GM10266 (cell line): Measurements from ENCODE around the gene APOM.

Experiments
- DNase-seq: peaks from one replicate; pipeline ENCODE4 v3.0.0; 2012; ENCODE audit errors: extremely low spot score
- TF ChIP-seq, protein P1 (sequence below): IDR thresholded peaks from 2 replicates; pipeline ENCODE4 v1.5.1; 2012; ENCODE audit warnings: mild to moderate bottlenecking, low read depth; ENCODE audit not compliant: control insufficient read depth, insufficient read depth; ENCODE audit errors: missing control alignments

The APOM gene

DNA sequence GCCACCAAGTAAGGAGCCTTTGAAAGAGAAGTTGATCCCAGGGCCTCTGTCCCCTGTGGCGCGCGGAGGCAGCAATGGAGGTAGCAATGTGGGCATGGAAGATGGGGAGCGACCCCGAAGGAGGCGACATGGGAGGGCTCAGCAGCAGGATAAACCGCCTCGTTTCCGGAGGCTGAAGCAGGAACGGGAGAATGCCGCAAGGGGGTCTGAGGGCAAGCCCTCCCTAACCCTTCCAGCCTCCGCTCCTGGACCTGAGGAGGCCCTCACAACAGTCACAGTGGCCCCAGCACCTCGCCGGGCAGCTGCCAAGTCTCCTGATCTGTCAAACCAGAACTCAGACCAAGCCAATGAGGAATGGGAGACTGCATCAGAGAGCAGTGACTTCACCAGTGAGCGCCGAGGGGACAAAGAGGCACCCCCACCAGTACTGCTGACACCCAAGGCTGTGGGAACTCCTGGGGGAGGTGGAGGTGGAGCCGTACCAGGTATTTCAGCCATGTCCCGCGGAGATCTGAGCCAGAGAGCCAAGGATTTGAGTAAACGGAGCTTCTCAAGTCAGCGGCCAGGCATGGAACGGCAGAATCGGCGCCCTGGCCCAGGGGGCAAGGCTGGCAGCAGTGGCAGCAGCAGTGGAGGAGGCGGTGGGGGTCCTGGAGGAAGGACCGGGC, 23.3 kb upstream of the APOM start:
- no peak for DNase-seq
- TF ChIP-seq, protein P1, sequence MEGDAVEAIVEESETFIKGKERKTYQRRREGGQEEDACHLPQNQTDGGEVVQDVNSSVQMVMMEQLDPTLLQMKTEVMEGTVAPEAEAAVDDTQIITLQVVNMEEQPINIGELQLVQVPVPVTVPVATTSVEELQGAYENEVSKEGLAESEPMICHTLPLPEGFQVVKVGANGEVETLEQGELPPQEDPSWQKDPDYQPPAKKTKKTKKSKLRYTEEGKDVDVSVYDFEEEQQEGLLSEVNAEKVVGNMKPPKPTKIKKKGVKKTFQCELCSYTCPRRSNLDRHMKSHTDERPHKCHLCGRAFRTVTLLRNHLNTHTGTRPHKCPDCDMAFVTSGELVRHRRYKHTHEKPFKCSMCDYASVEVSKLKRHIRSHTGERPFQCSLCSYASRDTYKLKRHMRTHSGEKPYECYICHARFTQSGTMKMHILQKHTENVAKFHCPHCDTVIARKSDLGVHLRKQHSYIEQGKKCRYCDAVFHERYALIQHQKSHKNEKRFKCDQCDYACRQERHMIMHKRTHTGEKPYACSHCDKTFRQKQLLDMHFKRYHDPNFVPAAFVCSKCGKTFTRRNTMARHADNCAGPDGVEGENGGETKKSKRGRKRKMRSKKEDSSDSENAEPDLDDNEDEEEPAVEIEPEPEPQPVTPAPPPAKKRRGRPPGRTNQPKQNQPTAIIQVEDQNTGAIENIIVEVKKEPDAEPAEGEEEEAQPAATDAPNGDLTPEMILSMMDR, result no peak

DNA sequence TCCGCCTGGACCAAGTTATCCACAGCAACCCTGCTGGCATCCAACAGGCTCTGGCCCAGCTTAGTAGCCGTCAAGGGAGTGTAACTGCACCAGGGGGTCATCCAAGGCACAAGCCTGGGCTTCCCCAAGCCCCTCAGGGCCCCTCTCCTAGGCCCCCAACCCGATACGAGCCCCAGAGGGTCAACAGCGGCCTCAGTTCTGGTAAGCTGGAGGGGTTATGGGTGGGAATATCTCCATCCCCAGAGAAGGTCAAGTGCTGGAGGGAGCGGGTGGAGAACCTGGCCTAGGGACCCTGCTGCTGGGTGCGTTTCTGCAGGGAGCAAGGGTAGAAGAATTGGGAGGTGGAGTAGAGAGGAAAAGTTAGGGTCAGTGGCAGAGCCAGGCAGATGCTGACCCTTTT, 22.2 kb upstream of the APOM start:
- TF ChIP-seq, protein P1, result no peak
- no peak for DNase-seq

DNA sequence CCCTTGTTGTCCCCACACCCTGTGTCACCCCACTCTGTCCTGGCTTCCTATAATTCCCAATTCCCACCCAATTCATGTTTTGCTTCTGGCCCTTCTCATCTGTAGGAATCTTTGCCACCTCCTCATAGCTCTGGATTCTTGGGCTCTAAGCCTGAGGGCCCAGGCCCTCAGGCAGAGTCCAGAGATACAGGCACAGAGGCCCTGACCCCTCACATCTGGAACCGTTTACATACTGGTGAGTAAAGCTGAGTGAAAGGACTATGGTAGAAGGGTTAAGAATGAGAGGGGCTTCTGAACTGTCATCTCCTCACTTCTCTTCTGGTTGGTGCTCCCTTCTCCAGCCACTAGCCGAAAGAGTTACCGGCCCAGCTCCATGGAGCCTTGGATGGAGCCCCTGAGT, 21.6 kb upstream of the APOM start:
- TF ChIP-seq, protein P1, result no peak
- no peak for DNase-seq

DNA sequence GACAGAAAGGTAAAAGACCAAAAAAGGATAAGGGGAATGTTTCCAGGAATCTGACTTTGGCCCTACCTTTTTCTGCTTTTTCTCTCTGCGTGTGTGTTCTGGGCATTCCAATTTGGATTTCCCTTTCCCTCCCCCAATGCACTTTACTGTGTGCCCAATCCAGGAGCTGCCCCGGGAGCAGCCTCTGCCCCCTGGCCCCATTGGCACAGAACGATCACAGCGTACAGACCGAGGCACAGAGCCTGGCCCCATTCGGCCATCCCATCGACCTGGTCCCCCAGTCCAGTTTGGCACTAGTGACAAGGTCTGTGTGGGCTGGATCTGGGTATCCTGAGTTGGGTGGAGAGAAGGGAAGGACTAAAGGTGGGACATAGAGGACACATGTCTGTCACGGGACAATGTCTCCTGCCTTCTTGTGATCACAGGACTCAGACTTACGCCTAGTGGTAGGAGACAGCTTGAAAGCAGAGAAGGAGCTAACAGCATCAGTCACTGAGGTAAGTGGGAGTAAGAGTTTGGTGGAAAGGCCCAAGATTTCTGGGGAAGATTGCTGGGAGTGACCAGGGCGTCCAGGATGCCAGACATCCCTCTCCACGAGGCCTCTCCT, 20.6 kb upstream of the APOM start:
- TF ChIP-seq, protein P1, result no peak

DNA sequence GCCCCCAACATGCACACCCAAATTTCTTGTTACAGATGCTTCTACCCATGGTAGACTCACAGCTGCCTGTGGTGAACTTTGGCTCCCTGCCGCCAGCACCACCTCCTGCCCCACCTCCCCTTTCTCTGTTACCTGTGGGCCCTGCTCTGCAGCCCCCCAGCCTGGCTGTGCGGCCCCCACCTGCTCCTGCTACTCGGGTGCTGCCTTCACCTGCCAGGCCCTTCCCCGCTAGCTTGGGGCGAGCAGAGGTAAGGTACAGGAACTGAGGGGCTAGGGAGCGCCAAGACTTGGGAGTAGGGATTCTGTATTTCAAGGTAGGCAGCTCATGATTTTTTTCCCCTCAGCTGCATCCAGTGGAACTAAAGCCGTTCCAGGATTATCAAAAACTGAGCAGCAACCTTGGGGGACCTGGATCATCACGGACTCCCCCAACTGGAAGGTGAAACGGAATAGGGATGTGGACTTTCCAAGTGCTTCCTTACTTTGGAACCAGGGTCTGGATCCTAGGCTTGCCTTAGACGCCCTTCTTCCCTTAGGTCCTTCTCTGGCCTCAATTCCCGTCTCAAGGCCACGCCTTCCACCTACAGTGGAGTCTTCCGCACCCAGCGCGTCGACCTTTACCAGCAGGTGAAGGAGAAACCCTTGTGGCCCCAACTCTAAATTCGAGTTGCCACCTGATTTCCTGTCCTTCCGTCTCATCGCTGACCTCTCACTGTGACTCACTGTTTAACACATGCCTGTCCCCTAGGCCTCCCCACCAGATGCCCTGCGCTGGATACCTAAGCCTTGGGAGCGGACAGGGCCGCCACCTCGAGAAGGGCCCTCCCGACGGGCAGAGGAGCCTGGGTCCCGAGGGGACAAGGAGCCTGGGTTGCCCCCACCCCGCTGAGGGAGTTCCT, 18.7 kb upstream of the APOM start:
- TF ChIP-seq, protein P1, result no peak
- no peak for DNase-seq

More for the DNA sequence above, 20.6 kb upstream of the APOM start:
- no peak for DNase-seq

DNA sequence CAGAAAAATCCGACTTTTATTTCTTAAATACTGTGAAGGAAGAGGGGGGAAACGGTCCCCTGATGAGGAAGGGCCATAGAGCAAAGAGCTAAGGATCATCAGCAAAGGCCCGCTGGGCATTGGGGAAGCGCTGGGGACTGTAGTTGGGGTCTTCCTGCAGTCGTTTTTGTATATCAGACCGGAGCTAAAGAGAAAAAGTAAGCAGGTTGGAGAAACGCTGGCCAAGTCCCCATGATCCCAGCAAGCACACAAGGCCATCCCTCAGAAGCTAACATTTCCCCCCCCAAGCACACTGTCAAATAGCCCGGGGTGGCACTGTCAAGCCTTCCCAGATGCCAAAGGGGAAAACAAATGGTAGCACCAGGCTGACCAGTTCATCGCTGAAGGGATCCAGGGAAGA, 16.7 kb upstream of the APOM start:
- TF ChIP-seq, protein P1, result no peak
- DNase-seq, result no peak
